ENCODE data around the gene SPRR4.
"Not testable (repeated sequence)": the region's sequence is repeated elsewhere in the genome, so short reads cannot be mapped to it uniquely, and the experiment has no call there.

SPRR4 gene

GRCh38 chr1:153000294-153000693 is 29.8 kb downstream of the SPRR4 start:
- peaks cover 55% of the 10 kb centered on the region for H3K27me3 ChIP-seq (ENCODE audit: low read depth, low read length)
- H3K4me2 ChIP-seq (ENCODE audit: low read length), result no peak overlapping the region
- H3K4me3 ChIP-seq (ENCODE audit: low read length), result no peak overlapping the region
- no peak overlapping the region for H3K27ac ChIP-seq (ENCODE audit: low read length)
- no peak overlapping the region for H3K9ac ChIP-seq (ENCODE audit: low read length)
- TF ChIP-seq CTCF (IDR thresholded peaks at IDR 0.05; ENCODE audit: low read depth, low read length), result no peak
- TF ChIP-seq EZH2phosphoT487 (IDR thresholded peaks at IDR 0.05; ENCODE audit: low read depth), result no peak
- H3K36me3 ChIP-seq (replicated peaks; ENCODE audit: low read depth, low read length), result no peaks in the 10 kb centered on the region
- no peaks in the 10 kb centered on the region for H4K20me1 ChIP-seq (ENCODE audit: insufficient read depth, low read length)
- no peaks in the 10 kb centered on the region for H3K4me1 ChIP-seq (ENCODE audit: low read length)
- no peak overlapping the region for H2AFZ ChIP-seq (ENCODE audit: low read depth, low read length)
- no peaks in the 10 kb centered on the region for H3K79me2 ChIP-seq (ENCODE audit: low read length)
- H3K9me3 ChIP-seq (ENCODE audit: insufficient read depth, low read length), result 0 out of 2 replicates have a peak, but pooled peaks cover 2% of the 10 kb centered on the region

GRCh38 chr1:153001382-153001781 is 30.9 kb downstream of the SPRR4 start, which contains the start of gene SPRR3:
TSS of gene SPRR3 (plus strand) at chr1:153001749. CDS start at chr1:153003021, 1,272 bp downstream.
- Histone ChIP-seq H2AFZ (ENCODE audit: low read depth, low read length) (no peak within 1 kb of the TSS), H3K9me3 (ENCODE audit: insufficient read depth, low read length) (no peaks in the 10 kb centered on the region), H3K4me2 (ENCODE audit: low read length) (no peak within 1 kb of the TSS), H3K9ac (ENCODE audit: low read length) (no peak within 1 kb of the TSS), H3K4me3 (ENCODE audit: low read length) (no peak within 1 kb of the TSS), H3K4me1 (ENCODE audit: low read length) (no peaks in the 10 kb centered on the region), H3K79me2 (ENCODE audit: low read length) (no peaks in the 10 kb centered on the region), H3K27ac (ENCODE audit: low read length) (no peak within 1 kb of the TSS), H3K36me3 (replicated peaks; ENCODE audit: low read depth, low read length) (no peaks in the 10 kb centered on the region), H4K20me1 (ENCODE audit: insufficient read depth, low read length) (no peaks in the 10 kb centered on the region), H3K27me3 (ENCODE audit: low read depth, low read length) (peaks cover 47% of the 10 kb centered on the region)
- no peak for TF ChIP-seq EZH2phosphoT487 (IDR thresholded peaks at IDR 0.05; ENCODE audit: low read depth)
- no peak for TF ChIP-seq CTCF (IDR thresholded peaks at IDR 0.05; ENCODE audit: low read depth, low read length)

- not testable (repeated sequence) for H3K4me1 ChIP-seq (ENCODE audit: low read length); H3K36me3 ChIP-seq (replicated peaks; ENCODE audit: low read depth, low read length); H3K4me3 ChIP-seq (ENCODE audit: low read length); H4K20me1 ChIP-seq (ENCODE audit: insufficient read depth, low read length); H3K9me3 ChIP-seq (ENCODE audit: insufficient read depth, low read length); H3K27ac ChIP-seq (ENCODE audit: low read length); H3K79me2 ChIP-seq (ENCODE audit: low read length); H3K9ac ChIP-seq (ENCODE audit: low read length); H3K4me2 ChIP-seq (ENCODE audit: low read length); H2AFZ ChIP-seq (ENCODE audit: low read depth, low read length)
- peaks cover 45% of the 10 kb centered on the region for H3K27me3 ChIP-seq (ENCODE audit: low read depth, low read length)
Measured at GRCh38 chr1:153011235-153011758, 40.8 kb downstream of the SPRR4 start.

GRCh38 chr1:153021829-153022228 is 51.4 kb downstream of the SPRR4 start:
- Histone ChIP-seq H3K4me1 (ENCODE audit: low read length) (peaks cover 16% of the 10 kb centered on the region), H3K4me2 (ENCODE audit: low read length) (peak overlapping the region; percentile 43), H3K27me3 (ENCODE audit: low read depth, low read length) (peaks cover 70% of the 10 kb centered on the region)
- not testable (repeated sequence) for H3K27ac ChIP-seq (ENCODE audit: low read length); H3K36me3 ChIP-seq (replicated peaks; ENCODE audit: low read depth, low read length); H3K4me3 ChIP-seq (ENCODE audit: low read length); H3K9me3 ChIP-seq (ENCODE audit: insufficient read depth, low read length); H3K9ac ChIP-seq (ENCODE audit: low read length); H3K79me2 ChIP-seq (ENCODE audit: low read length); H2AFZ ChIP-seq (ENCODE audit: low read depth, low read length); H4K20me1 ChIP-seq (ENCODE audit: insufficient read depth, low read length)
